ENCODE results near the gene PPP2R5E.

Gene PPP2R5E

DNA sequence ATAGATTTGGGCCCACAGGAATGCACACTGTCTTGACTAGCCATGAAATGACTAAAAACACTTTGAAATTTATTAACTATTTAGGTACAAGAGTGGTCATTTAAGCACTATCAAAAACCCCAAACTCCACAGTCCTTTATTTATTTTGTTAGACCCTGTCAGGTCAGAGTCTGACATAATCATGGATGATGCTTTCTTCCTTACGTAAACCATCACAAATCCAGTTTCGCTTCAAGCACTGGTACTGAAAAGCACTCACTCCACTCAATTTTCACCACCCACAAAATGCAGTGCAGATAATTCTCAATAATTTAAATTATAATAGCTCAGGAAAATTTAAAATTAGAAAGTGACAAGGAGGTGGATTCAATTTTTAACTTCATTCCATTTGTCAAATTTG lies 25.8 kb downstream of the PPP2R5E start:
- no peak for DNase-seq

DNA sequence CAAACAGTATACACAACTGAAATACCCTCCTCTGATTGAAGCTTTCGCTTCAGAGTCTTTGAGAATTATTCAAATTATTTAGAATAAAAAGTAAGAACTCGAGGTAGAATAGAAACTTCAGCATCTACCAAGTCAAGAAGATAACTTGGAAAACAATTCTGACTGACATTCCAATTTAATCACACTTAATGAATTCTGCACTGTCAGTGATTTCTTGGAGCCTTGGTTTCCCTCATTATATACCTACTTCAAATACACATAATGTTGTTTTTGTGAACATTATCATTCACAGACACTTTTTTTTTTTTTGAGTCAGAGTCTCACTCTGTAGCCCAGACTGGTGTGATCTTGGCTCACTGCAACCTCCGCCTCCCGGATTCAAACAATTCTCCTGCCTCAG lies 27.9 kb downstream of the PPP2R5E start:
- no peak for DNase-seq

DNA sequence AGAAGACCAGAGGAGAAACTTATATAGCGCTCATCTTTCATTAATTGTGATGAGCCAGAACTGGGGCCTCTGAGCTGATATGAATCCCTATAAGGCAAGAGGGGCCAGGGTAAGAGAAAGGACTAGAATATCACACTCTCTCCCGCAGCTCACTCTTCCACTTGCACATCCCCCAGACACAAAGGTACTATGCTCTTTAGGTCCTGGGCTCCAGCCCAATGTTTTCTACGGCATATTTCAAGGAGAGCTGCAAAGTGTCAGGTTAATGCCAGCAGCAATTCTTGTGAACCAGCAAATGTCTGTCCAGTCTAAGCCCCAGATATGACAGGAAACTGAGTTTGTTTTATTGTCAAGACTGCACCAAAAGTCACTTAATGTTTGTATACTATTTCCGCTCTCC lies 29.4 kb downstream of the PPP2R5E start:
- DNase-seq = no peak

DNA sequence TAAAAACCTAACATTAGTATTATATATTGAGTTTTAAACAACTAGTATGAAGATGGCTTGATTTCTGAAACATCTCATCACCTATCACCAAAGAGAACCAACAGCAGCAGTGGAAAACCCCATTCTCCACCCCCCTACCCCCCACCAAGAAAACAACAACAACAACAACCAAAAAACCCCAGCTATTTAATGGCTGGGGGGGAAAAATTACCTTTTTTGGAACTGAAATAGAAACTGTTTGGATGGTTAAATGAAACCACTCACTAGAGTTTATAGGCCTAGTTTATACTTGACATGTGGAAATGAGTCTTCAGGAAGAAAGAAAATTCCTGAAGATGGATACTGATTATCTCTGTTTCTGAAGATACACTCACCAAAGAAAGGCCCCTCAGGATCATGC lies 30.3 kb downstream of the PPP2R5E start:
- no peak for DNase-seq

DNA sequence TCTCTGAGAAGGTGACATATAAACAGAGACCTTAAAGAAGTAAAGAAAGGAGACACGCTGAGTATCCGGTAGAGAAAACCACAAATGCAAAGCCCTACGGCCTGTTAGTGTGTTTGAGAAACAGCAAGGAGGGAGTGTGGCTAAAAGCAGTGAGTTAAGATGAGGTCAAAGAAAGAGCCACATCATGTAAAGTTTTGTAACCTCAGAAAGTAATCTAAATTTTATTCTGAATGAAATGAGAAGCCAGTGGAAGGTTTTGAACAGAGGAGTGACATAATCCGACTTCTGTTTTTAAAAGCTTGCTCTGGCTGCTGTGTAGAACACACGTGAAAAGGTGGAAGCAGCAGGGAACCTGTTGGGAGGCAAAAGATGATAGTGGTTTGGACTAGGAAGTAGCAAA lies 32.6 kb downstream of the PPP2R5E start:
- no peak for DNase-seq

DNA sequence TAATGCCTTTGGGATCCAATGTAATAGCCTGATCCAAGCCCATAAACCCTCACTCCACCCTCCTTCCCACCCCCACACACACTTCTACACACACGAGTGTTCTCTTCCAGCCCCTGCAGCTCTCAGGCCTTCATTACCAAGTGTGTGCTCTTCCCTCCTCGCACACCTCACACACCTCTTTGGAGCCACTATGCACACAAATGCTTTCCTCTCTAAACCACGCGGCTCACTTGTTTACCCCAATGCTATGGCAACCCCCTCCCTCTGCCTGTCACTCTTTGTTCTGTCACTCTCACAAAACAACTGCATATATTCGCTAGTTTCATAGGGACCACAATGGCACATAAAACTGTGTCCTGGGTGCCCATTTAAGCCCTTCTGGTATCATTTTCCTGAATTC lies 35.1 kb downstream of the PPP2R5E start:
- DNase-seq = no peak

DNA sequence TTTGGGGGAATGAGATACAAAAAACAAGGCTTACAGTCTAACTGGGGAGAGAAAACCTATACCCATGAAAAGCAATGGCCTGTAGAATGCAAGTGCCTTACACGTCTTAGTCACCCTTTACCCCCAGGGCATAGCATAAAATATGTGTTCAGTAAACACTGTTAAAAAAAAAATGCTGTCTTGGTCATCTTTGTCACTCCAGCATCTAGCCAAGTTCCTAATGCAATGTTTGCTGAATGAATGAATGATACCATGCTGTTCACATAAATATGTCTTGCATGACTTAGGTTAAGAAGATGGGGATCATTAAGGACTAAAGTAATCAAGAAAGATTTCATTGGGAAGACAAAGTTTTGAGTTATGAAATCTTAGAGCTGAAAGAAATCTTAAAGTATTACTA lies 38.5 kb downstream of the PPP2R5E start:
- DNase-seq = no peak

DNA sequence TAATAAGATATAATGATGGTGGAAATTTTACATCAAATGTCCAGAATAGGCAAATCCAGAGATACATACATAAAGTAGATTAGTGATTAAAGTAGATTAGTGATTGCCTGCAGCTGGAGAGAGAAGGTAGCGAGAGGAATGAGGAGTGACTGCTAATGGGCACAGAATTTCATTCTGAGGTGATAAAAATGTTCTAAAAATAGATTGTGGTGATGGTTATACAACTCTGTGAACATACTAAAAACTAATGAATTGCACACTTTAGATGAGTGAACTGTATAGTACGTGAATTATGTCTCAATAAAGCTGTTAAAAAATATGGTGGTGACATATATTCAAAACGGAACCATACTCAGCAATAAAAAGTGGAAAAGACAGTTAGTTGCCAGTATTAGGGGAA lies 41.7 kb downstream of the PPP2R5E start:
- no peak for DNase-seq

DNA sequence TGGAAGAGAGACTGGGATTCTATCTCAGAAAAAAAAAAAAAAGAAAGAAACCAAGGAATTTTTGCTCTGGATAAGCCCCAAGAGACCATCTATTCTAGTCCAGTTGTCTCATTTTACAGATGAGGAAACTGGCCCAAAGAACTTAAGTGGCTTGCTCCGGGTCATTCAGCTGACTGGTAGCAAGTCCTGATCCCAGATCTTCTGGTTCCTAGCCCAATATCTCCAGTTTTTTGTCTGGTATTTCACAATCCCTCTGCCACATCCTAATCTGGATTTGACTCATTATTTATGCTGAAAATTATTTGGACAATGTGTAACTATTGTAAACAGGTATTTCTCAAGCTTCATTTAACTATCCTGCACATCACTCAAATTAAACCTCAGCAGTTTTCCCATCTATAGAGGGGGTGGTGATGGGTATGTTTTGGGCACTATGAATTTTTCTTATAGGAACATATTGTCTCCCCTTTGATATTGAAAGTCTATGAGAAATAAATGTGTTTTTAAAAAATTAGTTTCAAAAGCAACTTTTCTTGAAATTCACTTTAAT lies 43.4 kb downstream of the PPP2R5E start:
- no peak for DNase-seq

DNA sequence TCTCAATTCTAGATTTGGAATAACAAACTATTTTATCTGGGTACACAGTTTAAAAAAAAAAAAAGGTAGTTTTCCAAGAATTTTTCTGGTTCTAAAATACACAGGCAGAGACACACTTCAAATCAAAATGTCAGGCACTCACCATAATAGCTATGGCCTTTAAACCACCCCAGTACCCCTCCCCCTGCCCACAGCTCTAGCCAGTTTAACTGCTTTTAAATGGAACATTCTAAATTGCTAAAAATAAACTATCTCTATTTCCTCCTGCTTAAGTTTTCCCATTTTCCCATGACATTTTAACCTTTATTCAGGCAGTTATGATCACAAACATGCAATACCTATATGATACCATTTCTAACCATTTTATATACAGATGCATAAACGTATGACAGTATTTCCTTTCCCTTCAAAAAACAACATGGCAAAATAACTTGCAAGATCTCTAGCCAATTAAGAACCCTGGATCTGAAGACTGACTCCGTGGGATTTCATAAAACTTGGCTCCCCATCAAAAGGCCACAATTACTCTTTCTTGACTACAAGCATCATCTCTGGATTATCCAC lies 46.3 kb downstream of the PPP2R5E start:
- no peak for DNase-seq

DNA sequence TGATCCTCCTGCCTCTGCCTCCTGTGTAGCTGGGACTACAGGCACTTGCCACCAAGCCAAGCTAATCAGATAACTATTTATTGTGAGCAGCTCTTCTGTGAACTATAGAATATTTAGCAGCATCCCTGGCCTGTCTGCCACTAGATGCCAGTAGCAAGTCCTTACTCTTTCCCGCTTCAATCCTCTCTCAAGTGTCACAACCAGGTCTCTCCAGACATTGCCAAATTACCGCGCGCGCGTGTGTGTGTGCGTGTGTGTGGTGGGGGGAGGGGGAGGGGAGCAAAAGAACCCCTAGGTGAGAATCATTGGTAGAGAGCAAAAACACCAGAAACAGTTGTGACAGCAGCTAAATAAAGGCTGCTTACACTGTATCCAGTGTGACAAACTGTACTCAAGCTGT lies 49.9 kb downstream of the PPP2R5E start:
- no peak for DNase-seq

DNA sequence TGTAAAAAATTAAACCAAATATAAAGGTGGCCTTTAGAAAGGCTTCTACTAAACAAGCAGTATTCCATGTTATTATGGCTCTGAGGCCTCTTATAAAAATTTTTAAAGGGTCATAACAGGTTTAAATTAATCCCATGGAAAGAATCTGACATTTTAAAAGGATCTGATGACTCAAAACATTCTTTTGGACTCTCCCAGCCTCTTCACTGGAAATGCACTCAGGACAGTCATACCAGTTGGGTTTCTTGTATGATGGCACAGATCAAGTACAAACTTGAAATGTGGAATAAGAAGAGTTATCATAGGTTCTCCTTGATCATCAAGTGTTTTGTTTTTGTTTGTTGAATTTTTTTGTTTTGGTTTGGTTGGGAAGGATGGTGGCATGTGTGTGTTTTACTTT lies 50.8 kb downstream of the PPP2R5E start:
- no peak for DNase-seq

DNA sequence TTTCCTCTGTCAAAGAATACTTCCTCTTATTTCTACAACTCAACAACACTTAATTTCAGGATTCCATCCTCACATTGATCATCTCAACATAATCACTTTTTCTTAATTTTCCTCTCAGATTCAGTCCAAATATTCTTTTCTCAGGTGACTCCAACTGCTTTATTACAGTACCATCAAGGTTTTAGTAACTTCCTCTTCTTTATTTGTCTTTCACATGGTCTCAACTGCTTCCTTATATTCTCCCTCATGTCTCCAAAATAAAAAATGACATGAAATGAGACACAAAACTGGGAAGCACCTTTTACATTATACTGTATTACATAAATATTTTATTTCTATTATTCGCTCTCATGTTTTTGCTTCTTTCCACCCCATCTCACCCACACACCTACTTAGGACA lies 55.5 kb downstream of the PPP2R5E start:
- no peak for DNase-seq

DNA sequence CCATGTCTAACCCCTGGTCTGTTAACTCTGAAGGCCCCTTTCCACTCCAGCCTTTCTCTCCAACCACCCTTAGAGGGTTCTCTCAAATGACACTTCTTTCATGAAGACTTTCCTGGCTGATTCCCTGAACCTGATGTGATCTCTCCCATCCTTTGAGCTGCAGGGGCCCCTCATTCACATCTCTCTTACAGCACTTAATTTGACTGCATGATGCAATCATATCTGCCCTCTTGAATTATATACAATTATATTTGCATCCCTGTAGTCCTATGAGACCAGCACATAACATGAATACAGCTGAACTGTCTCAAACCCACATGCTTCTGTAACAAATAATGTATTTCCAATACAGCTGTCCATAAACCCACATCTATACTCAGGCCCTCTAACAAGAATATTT lies 56.4 kb downstream of the PPP2R5E start:
- DNase-seq = no peak

DNA sequence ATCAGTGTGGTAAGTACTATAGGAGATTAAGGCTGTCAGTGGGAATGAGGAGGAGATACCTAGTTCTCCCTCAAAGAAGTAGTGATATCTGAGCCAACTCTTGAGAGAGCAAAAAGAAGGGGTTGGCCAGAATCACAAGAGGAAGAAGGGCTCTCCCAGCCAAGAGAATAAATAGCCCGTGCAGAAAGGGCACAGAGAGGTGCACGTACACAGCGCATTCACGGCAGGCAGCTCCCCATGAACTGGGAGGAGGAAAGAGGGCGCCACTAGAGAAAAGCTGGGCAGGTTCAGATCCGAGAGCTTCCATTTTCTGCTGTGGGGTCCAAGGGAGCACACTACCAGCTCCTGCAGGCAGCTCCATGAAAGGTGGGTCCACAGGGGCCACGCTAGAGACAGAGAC lies 59.9 kb downstream of the PPP2R5E start:
- no peak for DNase-seq

DNA sequence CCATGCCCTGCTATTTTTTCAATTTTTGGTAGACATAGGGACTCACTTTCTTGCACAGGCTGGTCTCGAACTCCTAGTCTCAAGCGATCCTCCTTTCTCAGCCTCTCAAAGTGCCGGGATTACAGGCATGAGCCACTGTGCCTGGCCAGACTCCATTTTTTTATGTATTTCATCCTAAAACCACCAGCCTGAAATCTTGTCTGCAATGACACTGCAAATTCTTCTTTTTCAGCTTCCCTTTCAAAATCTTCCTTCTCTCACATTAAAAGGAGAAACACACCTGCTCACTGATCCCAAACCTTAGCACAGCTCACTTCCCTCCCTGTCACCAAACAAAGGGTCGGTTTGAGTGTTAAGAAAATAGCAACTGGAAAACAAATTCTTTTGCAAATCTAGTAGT lies 62.6 kb downstream of the PPP2R5E start:
- DNase-seq = no peak

DNA sequence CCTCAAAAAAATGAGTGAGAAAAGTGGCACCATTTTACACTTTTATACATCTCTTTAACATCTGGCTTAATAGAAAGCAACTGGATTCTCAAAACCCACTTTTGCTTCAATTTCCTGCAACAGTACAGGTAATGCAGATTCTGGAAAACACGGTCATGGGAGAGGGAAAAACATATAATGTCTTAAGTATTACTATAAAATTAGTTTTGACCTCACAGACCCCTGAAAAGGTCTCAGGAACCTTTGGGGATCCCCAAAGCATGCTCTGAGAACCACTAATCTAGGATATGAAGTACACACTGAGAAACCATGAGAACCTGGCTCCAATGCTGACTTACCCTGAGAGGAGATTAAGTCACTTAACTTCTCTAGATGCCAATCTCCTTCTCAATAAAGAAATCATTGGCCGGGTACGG lies 64.7 kb downstream of the PPP2R5E start:
- no peak for DNase-seq

DNA sequence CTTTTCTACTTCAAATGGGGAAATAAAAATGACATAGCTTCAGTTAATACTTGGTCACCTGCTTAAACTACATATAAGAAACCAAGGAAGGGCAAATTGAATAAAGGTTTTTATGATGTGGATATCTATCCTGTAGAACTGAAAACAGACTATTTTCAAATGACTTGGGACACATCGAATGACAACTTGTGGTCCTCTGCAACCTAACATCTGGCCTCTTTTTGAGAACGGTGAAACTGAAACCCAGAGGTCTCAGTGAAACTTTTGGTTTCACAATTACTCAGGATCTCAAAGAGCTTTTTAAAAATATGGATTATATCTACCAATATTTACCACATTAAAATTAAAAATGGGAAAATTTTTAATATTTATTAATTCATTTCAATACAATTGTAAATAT lies 65.2 kb downstream of the PPP2R5E start:
- DNase-seq = no peak

DNA sequence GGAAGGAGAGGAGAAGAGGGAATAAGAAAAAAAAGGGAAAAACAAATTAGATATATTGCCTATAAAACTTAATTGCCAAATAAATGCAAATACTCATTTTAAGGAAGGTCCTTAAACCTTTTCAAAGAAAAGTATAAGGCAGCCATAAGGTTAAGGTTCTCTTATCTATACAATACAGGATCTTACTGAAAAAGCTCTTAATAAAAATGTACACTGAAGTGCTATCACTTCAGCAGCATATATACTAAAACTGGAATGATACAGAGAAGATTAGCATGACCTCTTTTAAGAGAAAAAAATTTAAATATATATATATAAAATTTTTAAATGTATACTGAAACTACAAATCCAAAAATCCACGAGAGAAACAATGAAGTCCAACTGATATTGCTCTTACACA lies 65.6 kb downstream of the PPP2R5E start:
- DNase-seq = no peak

DNA sequence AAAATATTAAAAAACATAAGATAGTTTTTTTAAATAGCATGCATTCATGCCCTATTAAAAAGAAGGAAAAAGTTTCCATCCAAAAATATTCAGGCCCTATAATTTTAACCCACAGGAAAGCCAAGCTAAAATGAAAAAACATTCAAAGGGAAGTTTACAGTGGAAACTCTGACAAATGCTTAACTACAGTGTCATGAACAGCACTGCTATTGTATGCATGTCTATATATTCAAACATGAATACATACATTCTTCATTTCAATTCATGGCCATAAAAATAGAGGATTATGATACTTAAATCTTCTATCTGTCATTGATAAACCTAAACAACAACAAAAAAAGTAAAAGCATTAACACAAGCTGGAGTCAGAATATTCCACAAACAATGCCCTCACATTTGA lies 67.4 kb downstream of the PPP2R5E start:
- no peak for DNase-seq

DNA sequence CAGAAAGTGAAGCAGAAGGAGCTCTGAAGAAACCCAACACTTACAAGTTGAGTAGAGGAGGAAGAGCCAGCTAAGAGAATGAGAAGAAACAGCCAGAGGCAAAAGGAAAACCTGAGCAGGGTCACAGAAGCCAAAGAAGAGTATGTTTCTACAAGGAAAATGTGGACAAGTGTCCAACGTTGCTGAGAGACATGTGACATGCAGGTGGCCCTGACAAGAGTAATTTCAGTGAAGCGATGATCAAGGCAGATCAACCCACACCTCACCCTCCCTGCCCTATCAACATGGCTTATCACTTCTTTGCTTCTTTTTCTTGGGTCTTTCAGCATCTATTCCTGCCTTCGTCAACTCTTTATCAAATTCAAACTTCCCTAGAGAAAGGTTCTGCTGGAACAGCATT lies 68.3 kb downstream of the PPP2R5E start:
- no peak for DNase-seq

DNA sequence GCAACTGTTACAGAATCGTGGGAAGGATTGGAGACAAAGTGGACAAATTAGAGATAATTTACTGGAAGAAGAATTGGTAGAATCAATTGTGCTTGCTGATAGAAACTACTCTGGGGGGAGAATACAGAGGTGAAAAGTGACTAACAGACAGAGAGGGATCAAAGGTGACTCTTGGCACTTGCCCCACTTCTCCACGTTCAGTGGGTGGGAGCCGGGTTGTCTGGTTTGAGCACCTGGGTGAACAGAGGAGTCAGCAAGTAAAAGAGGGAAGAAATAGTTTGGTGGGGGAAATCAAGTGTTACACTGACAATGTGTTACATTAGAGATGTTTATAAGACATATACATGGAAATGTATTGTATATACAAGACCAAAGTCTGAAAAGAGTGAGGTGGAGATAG lies 69.1 kb downstream of the PPP2R5E start:
- no peak for DNase-seq

DNA sequence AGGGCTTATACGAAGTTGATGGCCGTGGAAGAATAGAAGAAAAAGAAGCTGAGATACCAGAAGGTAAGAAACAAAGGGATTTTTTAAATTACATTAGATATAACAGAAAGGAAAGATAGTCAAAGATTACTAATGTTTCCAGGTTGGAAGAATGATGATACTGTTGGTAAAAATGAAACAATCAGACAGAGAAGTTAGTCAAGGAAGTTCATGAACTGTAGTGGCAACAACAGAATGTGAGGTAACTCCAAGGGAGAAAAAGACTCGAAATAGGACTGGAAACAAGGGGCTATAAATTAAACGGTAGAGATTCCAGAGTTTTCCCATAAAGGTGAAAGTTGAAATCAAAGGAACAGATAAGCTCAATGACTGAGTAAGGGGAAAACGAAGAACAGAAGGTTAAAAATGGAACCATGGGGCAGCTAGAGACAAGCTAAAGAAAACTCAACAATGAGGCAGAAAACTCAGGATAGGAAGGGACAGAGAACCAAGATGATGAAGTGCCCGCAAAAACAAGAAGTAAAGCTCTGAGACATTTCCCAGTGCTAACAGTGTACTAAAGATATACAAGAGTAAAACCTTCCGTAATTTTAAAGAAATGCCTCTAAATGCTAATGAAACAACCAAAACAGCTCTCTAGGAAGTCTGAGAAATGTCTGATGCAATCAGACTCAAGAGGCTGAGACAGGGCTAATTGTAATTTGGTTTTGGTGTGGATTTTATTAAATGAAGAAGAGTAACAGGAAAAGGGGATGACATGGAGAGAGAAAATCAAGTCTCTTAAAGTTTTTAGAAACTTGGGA lies 70.0 kb downstream of the PPP2R5E start:
- DNase-seq = no peak

DNA sequence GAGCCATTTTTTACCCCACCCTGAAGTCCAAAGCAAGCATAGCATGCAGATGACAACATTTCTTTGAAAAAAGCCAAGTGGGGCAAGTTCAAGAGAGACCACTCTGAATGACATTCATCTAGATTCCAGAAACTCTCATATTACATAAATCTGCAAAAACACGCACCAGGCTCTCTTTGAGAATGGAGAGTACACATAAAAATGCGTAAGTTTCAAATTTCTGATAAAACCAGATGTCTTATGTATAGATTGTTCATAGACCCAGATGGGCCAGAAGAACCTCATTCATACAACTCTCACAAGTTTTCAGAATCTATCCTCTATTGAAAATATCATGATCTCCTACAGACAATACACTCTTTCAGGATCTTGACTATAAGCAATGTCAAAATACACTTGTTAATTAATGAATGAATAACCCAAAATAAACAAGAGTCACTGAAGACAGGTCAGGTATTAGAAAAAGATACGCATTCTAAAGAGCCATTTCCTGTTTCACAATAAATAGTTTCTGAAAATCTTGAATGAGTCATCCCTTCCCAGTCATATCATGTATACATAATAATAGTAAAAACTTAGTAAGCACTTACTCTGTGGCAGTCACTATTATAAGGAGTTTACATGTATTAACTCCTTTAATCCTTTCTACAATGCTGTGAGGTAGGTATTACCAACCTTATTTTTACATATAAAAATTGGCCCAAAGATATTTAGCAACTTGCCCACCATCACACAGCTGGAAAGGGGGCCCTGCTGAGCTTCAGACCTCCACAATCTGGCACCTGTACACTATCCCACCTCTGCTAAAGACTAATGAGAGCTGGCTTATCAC lies 72.0 kb downstream of the PPP2R5E start:
- no peak for DNase-seq

Data from NCI-H2171 (cell line).